GM10248 (cell line): ENCODE data around the gene NXPE3.
"Not testable (repeated sequence)": the region's sequence is repeated elsewhere in the genome, so short reads cannot be mapped to it uniquely, and the experiment has no call there.

ENCODE experiments used
- CTCF ChIA-PET: fragments of 300-600 bp; sonication (Branson Sonifier 250); formaldehyde crosslinking; extraction: SDS; loops from one replicate; lab custom pipeline; 2021; ENCODE audit warnings: antibody characterized with exemption; lab: Yijun Ruan, JAX
- POLR2A ChIA-PET: fragments of 350-650 bp; sonication (Branson Sonifier 250); formaldehyde crosslinking; extraction: SDS; loops from one replicate; lab custom pipeline; 2020; ENCODE audit warnings: antibody characterized with exemption; lab: Yijun Ruan, JAX
- DNase-seq: peaks from one replicate; pipeline ENCODE4 v3.0.0; 2012; ENCODE audit errors: extremely low spot score
- TF ChIP-seq, protein P1 (sequence below): IDR thresholded peaks from 2 replicates; pipeline ENCODE4 v1.5.1; 2012; ENCODE audit warnings: mild to moderate bottlenecking, low read depth; ENCODE audit errors: extremely low read depth, missing control alignments, control extremely low read depth

The NXPE3 gene

DNA sequence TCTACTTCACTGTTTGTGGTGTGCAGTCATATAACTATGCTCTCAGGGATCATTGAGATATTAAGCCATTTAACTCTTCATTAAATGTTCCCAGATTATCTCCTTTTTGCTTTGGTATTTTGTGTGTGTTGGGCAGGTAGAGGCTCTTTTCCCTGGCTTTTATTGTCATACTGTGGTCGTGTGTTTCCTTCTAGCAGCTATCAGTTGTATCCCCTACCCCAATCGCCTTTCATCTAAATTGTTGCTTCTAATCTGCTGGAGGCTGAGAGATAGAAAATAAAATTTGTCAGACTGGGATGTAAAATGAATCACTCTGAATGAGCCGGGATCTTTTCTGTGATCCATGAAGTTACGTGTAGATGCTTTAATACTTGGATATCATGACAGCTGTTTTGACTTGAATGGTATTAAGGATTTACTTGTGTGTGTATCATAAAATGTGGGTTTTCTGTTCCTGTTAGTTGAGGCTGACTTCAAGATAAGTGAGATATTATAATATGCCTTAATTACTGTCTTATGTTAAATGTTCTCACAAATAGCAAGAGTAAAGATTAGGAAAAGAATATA lies 79.5 kb downstream of the NXPE3 start:
- ChIA-PET POLR2A (interaction anchor here (0.6 to 3.2 kb wide), 2 partner anchors 9 to 14 kb away, joined by 3 to 23 read pairs; partner anchors contain the start of gene NFKBIZ), CTCF (interaction anchor here (0.6 to 1.7 kb wide), 4 partner anchors 24 to 365 kb away, joined by 3 read pairs; no protein-coding TSS in a partner anchor)
- DNase-seq, result no peak
- TF ChIP-seq, protein P1, sequence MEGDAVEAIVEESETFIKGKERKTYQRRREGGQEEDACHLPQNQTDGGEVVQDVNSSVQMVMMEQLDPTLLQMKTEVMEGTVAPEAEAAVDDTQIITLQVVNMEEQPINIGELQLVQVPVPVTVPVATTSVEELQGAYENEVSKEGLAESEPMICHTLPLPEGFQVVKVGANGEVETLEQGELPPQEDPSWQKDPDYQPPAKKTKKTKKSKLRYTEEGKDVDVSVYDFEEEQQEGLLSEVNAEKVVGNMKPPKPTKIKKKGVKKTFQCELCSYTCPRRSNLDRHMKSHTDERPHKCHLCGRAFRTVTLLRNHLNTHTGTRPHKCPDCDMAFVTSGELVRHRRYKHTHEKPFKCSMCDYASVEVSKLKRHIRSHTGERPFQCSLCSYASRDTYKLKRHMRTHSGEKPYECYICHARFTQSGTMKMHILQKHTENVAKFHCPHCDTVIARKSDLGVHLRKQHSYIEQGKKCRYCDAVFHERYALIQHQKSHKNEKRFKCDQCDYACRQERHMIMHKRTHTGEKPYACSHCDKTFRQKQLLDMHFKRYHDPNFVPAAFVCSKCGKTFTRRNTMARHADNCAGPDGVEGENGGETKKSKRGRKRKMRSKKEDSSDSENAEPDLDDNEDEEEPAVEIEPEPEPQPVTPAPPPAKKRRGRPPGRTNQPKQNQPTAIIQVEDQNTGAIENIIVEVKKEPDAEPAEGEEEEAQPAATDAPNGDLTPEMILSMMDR, result no peak

DNA sequence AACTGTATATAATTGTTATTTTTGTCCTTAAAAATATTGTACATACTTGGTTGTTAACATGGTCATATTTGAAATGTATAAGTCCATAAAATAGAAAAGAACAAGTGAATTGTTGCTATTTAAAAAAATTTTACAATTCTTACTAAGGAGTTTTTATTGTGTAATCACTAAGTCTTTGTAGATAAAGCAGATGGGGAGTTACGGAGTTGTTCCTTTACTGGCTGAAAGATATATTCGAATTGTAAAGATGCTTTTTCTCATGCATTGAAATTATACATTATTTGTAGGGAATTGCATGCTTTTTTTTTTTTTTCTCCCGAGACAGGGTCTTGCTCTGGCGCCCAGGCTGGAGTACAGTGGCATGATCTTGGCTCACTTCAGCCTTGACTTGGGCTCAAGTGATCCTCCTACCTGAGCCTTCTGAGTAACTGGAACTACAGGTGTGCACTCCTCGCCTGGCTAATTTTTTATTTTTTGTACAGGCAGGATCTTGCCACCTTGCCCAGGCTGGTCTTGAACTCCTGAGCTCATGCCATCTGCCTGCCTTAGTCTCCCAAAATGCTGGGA lies 81.0 kb downstream of the NXPE3 start:
- ChIA-PET POLR2A (interaction anchor here (3.2 kb wide), 1 partner anchor 11 kb away, joined by 23 read pairs; the partner anchor contains the start of gene NFKBIZ), CTCF (no interaction called here)
- DNase-seq, result no peak
- TF ChIP-seq, protein P1, result no peak

DNA sequence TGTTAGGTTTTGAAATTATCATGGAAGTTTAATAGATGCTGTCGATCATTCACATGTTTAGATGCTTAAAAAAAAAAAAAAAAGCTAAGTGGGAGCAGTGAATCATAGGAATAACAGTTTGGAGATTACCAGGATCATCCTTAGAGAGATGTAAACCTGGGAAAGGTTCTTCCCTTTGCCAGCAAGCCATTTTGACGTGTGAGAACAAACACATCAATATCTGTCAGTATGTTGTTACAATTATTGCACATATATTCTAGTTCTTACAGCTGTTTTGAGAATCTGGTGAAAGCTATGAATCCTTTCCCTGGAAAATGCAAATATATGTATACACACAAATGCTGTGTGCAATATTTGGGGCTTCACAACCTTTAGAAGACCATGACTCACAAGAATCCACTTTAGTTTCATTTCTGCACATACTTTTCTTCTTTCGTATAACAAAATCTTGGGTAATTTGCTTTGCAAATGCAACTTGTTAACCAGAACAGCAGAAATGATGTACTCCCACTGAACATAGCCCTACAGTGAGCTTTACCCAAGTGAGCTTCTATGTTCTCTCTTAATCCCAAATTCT lies 82.3 kb downstream of the NXPE3 start:
- TF ChIP-seq, protein P1, result no peak
- POLR2A ChIA-PET, result interaction anchor here (0.6 to 1.3 kb wide), 5 partner anchors 12 to 185 kb away, joined by 3 to 17 read pairs (median 4); partner anchors contain the start of gene NFKBIZ
- CTCF ChIA-PET, result no interaction called here
- DNase-seq, result no peak

DNA sequence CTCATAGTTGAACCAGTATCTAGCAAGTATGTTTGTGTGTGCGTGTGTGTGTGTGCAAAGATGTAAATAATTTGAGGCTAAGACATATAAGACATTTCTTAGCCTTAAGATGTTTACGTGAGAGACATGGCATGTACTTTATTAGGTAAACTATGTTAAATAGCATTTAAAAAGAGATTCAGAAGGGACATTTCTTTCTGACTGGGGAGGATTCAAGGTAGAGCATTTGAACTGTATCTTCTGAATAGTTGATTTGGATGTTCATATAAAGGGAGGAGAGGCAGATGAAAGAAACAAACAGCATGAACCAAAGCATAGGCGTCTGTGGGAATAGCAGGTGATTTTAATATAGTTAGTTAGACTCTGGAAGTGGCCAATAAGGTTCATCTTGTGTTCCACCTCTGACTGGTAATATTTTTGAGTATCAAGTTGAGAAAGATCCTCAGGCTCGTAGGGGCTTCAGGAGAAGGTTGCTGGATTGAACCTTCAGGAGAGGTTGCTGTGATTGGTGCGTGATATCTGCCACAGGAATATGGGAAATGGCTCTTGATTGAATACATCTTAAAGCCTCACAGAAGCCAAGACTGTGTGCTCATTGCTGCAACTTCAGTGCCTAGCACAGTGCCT lies 82.9 kb downstream of the NXPE3 start:
- TF ChIP-seq, protein P1, result no peak
- ChIA-PET CTCF (no interaction called here), POLR2A (interaction anchor here (0.6 to 1.3 kb wide), 4 partner anchors 12 to 185 kb away, joined by 3 to 17 read pairs (median 4); partner anchors contain the start of gene NFKBIZ)
- no peak for DNase-seq

DNA sequence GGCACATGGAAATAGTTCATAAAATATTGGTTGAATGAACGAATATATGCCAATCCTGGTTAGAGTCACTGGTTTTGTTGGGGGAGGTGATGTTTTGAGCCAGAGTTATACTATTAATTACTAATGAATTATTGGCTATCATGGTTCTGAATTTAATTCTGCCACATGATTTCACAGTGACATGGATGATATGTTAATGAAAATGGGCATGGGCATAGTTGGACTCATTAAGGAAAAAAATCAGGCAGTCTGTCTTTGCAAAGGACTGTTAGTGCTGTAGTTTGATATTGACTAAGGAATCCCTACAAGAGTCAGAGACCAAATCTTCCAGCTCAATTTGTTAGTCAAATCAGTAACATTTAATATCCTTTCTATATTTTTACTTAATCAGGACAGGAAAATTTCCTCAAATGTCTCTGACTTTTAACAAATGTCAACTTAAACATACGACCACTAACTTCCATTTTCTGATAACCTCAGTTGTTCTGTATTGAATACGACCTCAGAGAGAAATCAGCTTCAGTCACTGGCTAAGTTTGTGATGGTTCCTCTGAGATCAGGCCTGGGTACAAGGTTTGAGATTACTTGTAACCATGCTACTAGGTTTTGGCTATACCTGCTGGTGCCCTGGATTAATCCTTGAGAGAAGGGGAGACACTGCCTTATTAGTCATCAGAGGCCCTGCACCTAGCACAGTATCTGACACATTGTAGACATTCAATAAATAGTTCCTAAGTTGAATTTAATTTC lies 83.6 kb downstream of the NXPE3 start:
- POLR2A ChIA-PET, result interaction anchor here (1.1 to 2.4 kb wide), 2 partner anchors 13 to 28 kb away, joined by 3 to 11 read pairs; partner anchors contain the start of gene NFKBIZ
- DNase-seq, result no peak
- TF ChIP-seq, protein P1, result no peak
- CTCF ChIA-PET, result interaction anchor here (1.3 kb wide), 1 partner anchor 362 kb away, joined by 6 read pairs; no protein-coding TSS in a partner anchor

DNA sequence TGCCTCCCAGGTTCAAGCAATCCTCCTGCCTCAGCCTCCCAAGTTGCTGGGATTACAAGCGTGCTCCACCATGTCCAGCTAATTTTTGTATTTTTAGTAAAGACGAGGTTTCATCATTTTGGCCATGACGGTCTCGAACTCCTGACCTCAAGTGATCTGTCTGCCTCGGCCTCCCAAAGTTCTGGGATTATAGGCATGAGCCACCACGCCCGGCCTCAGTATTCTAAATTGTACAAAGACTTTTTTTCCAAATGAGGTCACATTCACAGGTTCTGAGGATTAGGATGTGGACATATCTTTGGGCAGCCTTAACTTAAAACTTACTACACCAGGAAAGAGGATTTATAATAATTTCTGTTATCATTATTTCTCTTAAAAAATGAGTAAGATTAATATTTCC lies 85.9 kb downstream of the NXPE3 start:
- CTCF ChIA-PET, result interaction anchor here (0.9 to 1.8 kb wide), 4 partner anchors 9 to 33 kb away, joined by 3 to 4 read pairs (median 4); no protein-coding TSS in a partner anchor
- POLR2A ChIA-PET, result interaction anchor here (1.4 to 2.4 kb wide), 2 partner anchors 15 kb away, joined by 5 to 11 read pairs; partner anchors contain the start of gene NFKBIZ
- not testable (repeated sequence) for DNase-seq
